Activated naive CD4-positive, alpha-beta T cell treated with anti-CD3 and anti-CD28 coated beads, Interleukin-2, amount 50 U/mL, for 24 hours (primary cell): ENCODE data around the gene FGFR4.

Experiments
- H3K27ac Mint-ChIP-seq: one replicate; pipeline ENCODE4 v1.8.0; 2021; ENCODE audit warnings: mild to moderate bottlenecking, mixed read lengths
- H3K27me3 Mint-ChIP-seq: one replicate; pipeline ENCODE4 v1.8.0; 2021; ENCODE audit warnings: mixed read lengths
- H3K36me3 Mint-ChIP-seq: one replicate; pipeline ENCODE4 v1.8.0; 2021; ENCODE audit warnings: mixed read lengths
- H3K4me1 Mint-ChIP-seq: one replicate; pipeline ENCODE4 v1.8.0; 2021; ENCODE audit warnings: mixed read lengths
- H3K4me3 Mint-ChIP-seq: one replicate; pipeline ENCODE4 v1.8.0; 2021; ENCODE audit warnings: mild to moderate bottlenecking, mixed read lengths
- H3K9me3 Mint-ChIP-seq: one replicate; pipeline ENCODE4 v1.8.0; 2021; ENCODE audit warnings: mixed read lengths

FGFR4 gene

GRCh38 chr5:177131352-177132135 is 44.8 kb downstream of the FGFR4 start:
- H3K27me3 Mint-ChIP-seq: no peaks in the 10 kb centered on the region
- H3K4me1 Mint-ChIP-seq: peaks cover 49% of the 10 kb centered on the region
- H3K27ac Mint-ChIP-seq: peak overlapping the region; percentile 9
- no peaks in the 10 kb centered on the region for H3K9me3 Mint-ChIP-seq
- H3K36me3 Mint-ChIP-seq: peaks cover 4% of the 10 kb centered on the region
- H3K4me3 Mint-ChIP-seq: peak overlapping the region; percentile 42

- no peak overlapping the region for H3K27ac Mint-ChIP-seq
- H3K36me3 Mint-ChIP-seq: peaks cover 6% of the 10 kb centered on the region
- peak overlapping the region; percentile 30 for H3K4me3 Mint-ChIP-seq
- H3K4me1 Mint-ChIP-seq: peaks cover 58% of the 10 kb centered on the region
- no peaks in the 10 kb centered on the region for H3K27me3 Mint-ChIP-seq
- H3K9me3 Mint-ChIP-seq: no peaks in the 10 kb centered on the region
Measured at GRCh38 chr5:177132136-177133095, 45.7 kb downstream of the FGFR4 start.

- Mint-ChIP-seq H3K4me3 (peak within 1 kb of the TSS; percentile 89), H3K27ac (peak within 1 kb of the TSS; percentile 90), H3K4me1 (peaks cover 56% of the 10 kb centered on the region)
Measured at GRCh38 chr5:177133096-177133852, 46.6 kb downstream of the FGFR4 start, which contains the start of gene NSD1. Gene NSD1 (plus strand): TSS chr5:177133773. CDS start chr5:177135104, 1,331 bp downstream.

GRCh38 chr5:177133853-177134696 is 47.4 kb downstream of the FGFR4 start:
- Mint-ChIP-seq H3K4me1 (peaks cover 48% of the 10 kb centered on the region), H3K27me3 (no peaks in the 10 kb centered on the region), H3K4me3 (peak overlapping the region; percentile 89), H3K9me3 (no peaks in the 10 kb centered on the region), H3K36me3 (peaks cover 6% of the 10 kb centered on the region), H3K27ac (peak overlapping the region; percentile 90)

More at GRCh38 chr5:177133096-177133852, 46.6 kb downstream of the FGFR4 start, which contains the start of gene NSD1:
- no peaks in the 10 kb centered on the region for H3K27me3 Mint-ChIP-seq
- no peaks in the 10 kb centered on the region for H3K9me3 Mint-ChIP-seq
- peaks cover 6% of the 10 kb centered on the region for H3K36me3 Mint-ChIP-seq

GRCh38 chr5:177134697-177135225 is 48.0 kb downstream of the FGFR4 start:
- peak overlapping the region; percentile 90 for H3K27ac Mint-ChIP-seq
- H3K4me1 Mint-ChIP-seq: peaks cover 44% of the 10 kb centered on the region
- peak overlapping the region; percentile 89 for H3K4me3 Mint-ChIP-seq
- H3K9me3 Mint-ChIP-seq: no peaks in the 10 kb centered on the region
- H3K27me3 Mint-ChIP-seq: no peaks in the 10 kb centered on the region
- peaks cover 6% of the 10 kb centered on the region for H3K36me3 Mint-ChIP-seq

DNA sequence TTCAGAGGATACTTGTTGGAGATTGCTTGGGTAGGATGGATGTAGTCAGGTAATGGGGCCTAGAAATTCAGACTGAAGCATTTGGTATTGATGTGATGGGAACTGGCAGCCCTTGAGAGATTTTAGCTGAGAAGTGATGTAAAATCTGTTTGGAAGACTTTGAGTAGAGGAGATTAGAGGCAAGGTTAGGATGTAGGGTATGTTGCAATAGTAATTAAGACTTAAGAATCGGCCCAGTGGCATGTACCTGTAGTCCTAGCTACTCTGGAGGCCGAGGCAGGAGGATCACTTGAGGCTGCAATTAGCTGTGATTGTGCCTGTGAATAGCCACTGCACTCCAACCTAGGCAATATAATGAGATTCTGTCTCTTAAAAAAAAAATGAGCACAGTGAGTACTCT is 53.6 kb downstream of the FGFR4 start:
- Mint-ChIP-seq H3K27ac (peak overlapping the region; percentile 42), H3K27me3 (no peaks in the 10 kb centered on the region), H3K4me3 (peak overlapping the region; percentile 11)

DNA sequence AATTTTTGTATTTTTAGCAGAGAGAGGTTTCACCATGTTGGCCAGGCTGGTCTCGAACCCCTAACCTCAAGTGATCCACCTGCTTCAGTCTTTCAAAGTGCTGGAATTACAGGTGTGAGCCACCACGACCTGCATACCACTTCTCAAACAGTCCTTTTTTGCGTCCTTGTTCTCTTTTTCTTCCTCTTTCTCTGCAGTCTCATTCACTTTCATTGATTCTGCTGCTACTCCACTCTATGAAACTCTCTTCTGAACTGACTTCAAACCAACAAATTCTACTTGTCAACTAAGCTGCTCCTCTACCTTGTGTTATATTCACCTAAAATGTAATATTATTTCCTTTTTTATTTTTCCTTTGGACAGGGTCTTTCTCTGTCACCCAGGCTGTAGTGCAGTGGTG is 54.8 kb downstream of the FGFR4 start:
- Mint-ChIP-seq H3K9me3 (no peaks in the 10 kb centered on the region), H3K27ac (peak overlapping the region; percentile 76), H3K27me3 (no peaks in the 10 kb centered on the region), H3K36me3 (peaks cover 11% of the 10 kb centered on the region), H3K4me1 (peaks cover 53% of the 10 kb centered on the region), H3K4me3 (no peak overlapping the region)

More for the DNA sequence above, 53.6 kb downstream of the FGFR4 start:
- peaks cover 15% of the 10 kb centered on the region for H3K36me3 Mint-ChIP-seq
- H3K4me1 Mint-ChIP-seq: peaks cover 64% of the 10 kb centered on the region
- H3K9me3 Mint-ChIP-seq: no peaks in the 10 kb centered on the region

DNA sequence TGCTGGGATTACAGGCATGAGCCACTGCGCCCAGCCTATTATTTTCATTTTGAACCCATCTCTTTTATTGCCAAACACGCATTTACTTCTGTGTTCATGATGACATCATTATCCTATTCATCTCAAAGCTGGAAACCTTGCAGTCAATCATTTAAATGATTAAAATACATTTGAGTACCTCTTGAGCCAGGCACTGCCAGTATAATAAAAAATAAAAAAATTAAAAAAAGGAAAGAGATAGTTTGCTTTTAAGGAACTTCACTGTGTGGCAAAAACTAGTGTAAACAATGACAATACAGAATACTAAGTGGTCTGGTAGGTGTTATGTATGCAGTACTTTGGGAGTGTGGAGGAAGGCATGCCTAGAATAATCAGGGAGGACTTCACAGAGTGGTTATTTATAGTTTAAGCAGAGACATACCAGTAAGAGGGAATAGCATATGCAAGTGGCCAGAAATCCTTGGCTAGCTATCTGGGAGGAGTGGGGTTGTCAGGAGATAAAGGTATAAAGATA is 55.4 kb downstream of the FGFR4 start:
- Mint-ChIP-seq H3K4me3 (no peak overlapping the region), H3K36me3 (peaks cover 9% of the 10 kb centered on the region), H3K9me3 (no peaks in the 10 kb centered on the region), H3K4me1 (peaks cover 48% of the 10 kb centered on the region), H3K27me3 (no peaks in the 10 kb centered on the region), H3K27ac (no peak overlapping the region)

GRCh38 chr5:177142778-177143177 is 56.1 kb downstream of the FGFR4 start:
- Mint-ChIP-seq H3K27me3 (no peaks in the 10 kb centered on the region), H3K4me1 (peaks cover 47% of the 10 kb centered on the region), H3K36me3 (peaks cover 11% of the 10 kb centered on the region), H3K9me3 (no peaks in the 10 kb centered on the region), H3K27ac (no peak overlapping the region), H3K4me3 (no peak overlapping the region)

GRCh38 chr5:177146891-177147638 is 60.4 kb downstream of the FGFR4 start:
- no peaks in the 10 kb centered on the region for H3K27me3 Mint-ChIP-seq
- no peak overlapping the region for H3K27ac Mint-ChIP-seq
- no peaks in the 10 kb centered on the region for H3K9me3 Mint-ChIP-seq
- peaks cover 4% of the 10 kb centered on the region for H3K36me3 Mint-ChIP-seq
- no peak overlapping the region for H3K4me3 Mint-ChIP-seq
- H3K4me1 Mint-ChIP-seq: peaks cover 26% of the 10 kb centered on the region
